HL-60 (cell line): Measurements from ENCODE around the gene AUP1.

Experiments
- GABPA ChIP-seq: IDR thresholded peaks from 2 replicates; pipeline ENCODE4 v1.6.1; 2012; ENCODE audit warnings: low read depth
- POLR2AphosphoS5 ChIP-seq: IDR thresholded peaks from 2 replicates; pipeline ENCODE4 v1.6.1; 2012; ENCODE audit warnings: low read depth
- SPI1 ChIP-seq: IDR thresholded peaks from 2 replicates; pipeline ENCODE4 v1.6.1; 2012; ENCODE audit warnings: low read depth, mild to moderate bottlenecking, borderline replicate concordance
- TF ChIP-seq, protein P1 (sequence below): IDR thresholded peaks from one replicate; pipeline ENCODE4 v1.5.1; 2011; ENCODE audit warnings: low read length, control low read depth, inconsistent platforms; ENCODE audit not compliant: insufficient read depth
- TF ChIP-seq, protein P2 (sequence below): IDR thresholded peaks from 2 replicates; pipeline ENCODE4 v1.6.1; 2012; ENCODE audit warnings: low read depth; ENCODE audit not compliant: insufficient replicate concordance

DNA sequence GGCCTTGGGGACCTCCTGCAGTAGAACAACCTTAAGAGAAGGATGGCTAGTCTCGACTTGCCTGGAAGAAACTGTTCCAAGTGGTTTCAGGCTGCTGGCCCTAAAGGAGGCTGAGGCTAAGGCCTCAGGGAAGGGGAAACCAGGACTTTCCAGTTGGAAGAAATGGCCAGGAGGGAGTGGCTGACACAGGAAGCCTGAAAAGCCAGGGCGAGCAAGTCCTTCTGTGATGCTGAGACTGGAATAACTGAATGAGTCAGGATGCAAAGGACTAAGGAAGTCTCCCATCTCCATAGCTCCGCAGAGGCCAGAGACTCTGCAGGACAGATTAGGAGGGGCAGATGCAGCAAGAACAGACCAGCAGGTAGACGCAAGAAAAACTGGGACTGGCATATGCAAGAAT, 7.6 kb upstream of the AUP1 start:
- TF ChIP-seq, protein P1, sequence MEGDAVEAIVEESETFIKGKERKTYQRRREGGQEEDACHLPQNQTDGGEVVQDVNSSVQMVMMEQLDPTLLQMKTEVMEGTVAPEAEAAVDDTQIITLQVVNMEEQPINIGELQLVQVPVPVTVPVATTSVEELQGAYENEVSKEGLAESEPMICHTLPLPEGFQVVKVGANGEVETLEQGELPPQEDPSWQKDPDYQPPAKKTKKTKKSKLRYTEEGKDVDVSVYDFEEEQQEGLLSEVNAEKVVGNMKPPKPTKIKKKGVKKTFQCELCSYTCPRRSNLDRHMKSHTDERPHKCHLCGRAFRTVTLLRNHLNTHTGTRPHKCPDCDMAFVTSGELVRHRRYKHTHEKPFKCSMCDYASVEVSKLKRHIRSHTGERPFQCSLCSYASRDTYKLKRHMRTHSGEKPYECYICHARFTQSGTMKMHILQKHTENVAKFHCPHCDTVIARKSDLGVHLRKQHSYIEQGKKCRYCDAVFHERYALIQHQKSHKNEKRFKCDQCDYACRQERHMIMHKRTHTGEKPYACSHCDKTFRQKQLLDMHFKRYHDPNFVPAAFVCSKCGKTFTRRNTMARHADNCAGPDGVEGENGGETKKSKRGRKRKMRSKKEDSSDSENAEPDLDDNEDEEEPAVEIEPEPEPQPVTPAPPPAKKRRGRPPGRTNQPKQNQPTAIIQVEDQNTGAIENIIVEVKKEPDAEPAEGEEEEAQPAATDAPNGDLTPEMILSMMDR = no peak
- TF ChIP-seq, protein P2, sequence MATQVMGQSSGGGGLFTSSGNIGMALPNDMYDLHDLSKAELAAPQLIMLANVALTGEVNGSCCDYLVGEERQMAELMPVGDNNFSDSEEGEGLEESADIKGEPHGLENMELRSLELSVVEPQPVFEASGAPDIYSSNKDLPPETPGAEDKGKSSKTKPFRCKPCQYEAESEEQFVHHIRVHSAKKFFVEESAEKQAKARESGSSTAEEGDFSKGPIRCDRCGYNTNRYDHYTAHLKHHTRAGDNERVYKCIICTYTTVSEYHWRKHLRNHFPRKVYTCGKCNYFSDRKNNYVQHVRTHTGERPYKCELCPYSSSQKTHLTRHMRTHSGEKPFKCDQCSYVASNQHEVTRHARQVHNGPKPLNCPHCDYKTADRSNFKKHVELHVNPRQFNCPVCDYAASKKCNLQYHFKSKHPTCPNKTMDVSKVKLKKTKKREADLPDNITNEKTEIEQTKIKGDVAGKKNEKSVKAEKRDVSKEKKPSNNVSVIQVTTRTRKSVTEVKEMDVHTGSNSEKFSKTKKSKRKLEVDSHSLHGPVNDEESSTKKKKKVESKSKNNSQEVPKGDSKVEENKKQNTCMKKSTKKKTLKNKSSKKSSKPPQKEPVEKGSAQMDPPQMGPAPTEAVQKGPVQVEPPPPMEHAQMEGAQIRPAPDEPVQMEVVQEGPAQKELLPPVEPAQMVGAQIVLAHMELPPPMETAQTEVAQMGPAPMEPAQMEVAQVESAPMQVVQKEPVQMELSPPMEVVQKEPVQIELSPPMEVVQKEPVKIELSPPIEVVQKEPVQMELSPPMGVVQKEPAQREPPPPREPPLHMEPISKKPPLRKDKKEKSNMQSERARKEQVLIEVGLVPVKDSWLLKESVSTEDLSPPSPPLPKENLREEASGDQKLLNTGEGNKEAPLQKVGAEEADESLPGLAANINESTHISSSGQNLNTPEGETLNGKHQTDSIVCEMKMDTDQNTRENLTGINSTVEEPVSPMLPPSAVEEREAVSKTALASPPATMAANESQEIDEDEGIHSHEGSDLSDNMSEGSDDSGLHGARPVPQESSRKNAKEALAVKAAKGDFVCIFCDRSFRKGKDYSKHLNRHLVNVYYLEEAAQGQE = no peak
- TF ChIP-seq POLR2AphosphoS5 (no peak), GABPA (no peak), SPI1 (no peak)
